Peyer's patch (tissue), 4 donors: ENCODE measurements around the gene KCNJ6. TPM values are rescaled to one million over a fixed set of nuclear protein-coding genes. Genes with fewer than 3 reads are reported as not detected.

ENCODE experiments used
- DNase-seq, 3 donors: peaks; one replicate each; pipeline ENCODE4 v3.0.0-alpha.2; 2017 to 2019
- H3K27ac ChIP-seq, 4 donors: fragments of 200-600 bp; sonication (generic); one replicate each; pipeline ENCODE4 v1.5.1; 2016 to 2019
- H3K27me3 ChIP-seq, 2 donors: fragments of 200-600 bp; sonication (generic); one replicate each; pipeline ENCODE4 v1.5.1; 2019
- H3K36me3 ChIP-seq, 3 donors: fragments of 200-600 bp; sonication (generic); one replicate each; pipeline ENCODE4 v1.5.1; 2016 to 2019
- H3K4me1 ChIP-seq, 4 donors: fragments of 200-600 bp; sonication (generic); one replicate each; pipeline ENCODE4 v1.5.1; 2016 to 2019
- H3K4me3 ChIP-seq, 4 donors: fragments of 200-600 bp; sonication (generic); 1 replicate in 3 of 4; 2 replicates in 1 of 4; pipeline ENCODE4 v1.5.1; 2016 to 2019; ENCODE audit warnings: mild to moderate bottlenecking in 1 of 4
- H3K9me3 ChIP-seq, 4 donors: fragments of 200-600 bp; sonication (generic); one replicate each; pipeline ENCODE4 v1.5.1; 2016 to 2019; ENCODE audit warnings: mild to moderate bottlenecking in 1 of 4
- POLR2A ChIP-seq, 2 donors: fragments of 450-650 bp; IDR thresholded peaks; one replicate each; pipeline ENCODE4 v1.5.1; 2017; ENCODE audit warnings: antibody characterized with exemption in 2 of 2, mild to moderate bottlenecking in 2 of 2, moderate library complexity in 2 of 2
- total RNA-seq, 4 donors: library from RNA; depleted of rRNA; stranded (reverse); fragments of >200 nt; gene quantifications; one replicate each; pipeline ENCODE4 v1.1.0, GENCODE V29; 2016
- TF ChIP-seq, protein P1 (sequence below), 6 experiments: fragments of 450-650 bp in 4 of 6; fragments of 200-600 bp in 2 of 6; sonication (generic) in 1 of 6; IDR thresholded peaks; one replicate each; pipeline ENCODE4 v1.5.1; 2017 to 2019; ENCODE audit warnings: antibody characterized with exemption in 6 of 6, mild to moderate bottlenecking in 3 of 6, moderate library complexity in 1 of 6

The KCNJ6 gene
- total RNA-seq, 4 donors from 2014 or later = 0.13 to 0.83 (median 0.28) TPM

DNA sequence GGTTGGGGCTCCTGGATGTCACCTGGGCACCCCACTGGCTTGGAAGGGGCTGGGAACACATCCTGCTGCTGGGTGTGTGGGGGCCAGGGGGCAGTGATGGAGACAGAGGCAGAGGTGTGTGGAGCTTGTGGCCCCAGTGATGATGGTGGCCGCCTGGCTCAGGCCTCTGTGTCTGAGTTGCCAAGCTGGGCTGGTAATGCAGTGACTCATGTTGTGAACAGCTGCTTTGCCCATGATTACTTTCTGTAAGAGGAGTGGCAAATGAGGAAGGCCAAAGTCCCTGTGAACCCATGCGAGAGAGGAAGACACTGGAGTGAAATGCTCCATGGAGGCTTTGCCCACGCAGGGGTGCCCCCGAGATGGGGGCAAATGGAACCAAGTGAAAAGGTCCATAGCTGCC, 86.8 kb downstream of the KCNJ6 start:
- no peaks in the 10 kb centered on the region for H3K9me3 ChIP-seq
- H3K27ac ChIP-seq = peak overlapping the region in 2 of 4 donors; percentile 56 to 68
- TF ChIP-seq, protein P1, sequence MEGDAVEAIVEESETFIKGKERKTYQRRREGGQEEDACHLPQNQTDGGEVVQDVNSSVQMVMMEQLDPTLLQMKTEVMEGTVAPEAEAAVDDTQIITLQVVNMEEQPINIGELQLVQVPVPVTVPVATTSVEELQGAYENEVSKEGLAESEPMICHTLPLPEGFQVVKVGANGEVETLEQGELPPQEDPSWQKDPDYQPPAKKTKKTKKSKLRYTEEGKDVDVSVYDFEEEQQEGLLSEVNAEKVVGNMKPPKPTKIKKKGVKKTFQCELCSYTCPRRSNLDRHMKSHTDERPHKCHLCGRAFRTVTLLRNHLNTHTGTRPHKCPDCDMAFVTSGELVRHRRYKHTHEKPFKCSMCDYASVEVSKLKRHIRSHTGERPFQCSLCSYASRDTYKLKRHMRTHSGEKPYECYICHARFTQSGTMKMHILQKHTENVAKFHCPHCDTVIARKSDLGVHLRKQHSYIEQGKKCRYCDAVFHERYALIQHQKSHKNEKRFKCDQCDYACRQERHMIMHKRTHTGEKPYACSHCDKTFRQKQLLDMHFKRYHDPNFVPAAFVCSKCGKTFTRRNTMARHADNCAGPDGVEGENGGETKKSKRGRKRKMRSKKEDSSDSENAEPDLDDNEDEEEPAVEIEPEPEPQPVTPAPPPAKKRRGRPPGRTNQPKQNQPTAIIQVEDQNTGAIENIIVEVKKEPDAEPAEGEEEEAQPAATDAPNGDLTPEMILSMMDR (IDR thresholded peaks at IDR 0.05) = no peak
- no peaks in the 10 kb centered on the region for H3K36me3 ChIP-seq
- no peak overlapping the region for H3K4me3 ChIP-seq
- H3K4me1 ChIP-seq = peaks cover 0 to 21% (median 2%) of the 10 kb centered on the region in 4 donors
- no peaks in the 10 kb centered on the region for H3K27me3 ChIP-seq
- DNase-seq = peak in 2 of 3 donors; percentile 74 to 84

DNA sequence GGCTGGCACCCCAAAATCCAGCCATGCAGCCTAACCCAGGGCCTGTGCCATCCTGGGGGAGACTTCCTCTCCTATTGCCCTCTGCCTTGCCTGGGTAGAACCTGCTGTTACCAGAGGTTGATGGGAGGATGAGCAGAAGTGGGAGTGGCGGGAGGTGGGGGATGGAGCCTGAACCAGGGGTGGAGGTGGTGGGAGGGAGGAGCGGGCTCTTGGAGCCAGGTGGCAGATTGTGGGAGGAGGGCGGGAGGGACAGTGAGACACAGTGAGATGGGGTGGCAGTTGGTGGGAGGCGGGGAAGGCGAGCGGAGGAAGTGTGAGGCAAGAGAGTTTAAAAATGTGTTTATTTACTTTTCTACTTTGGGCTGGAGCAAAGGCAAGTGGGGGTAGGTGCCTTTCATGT, 87.3 kb downstream of the KCNJ6 start:
- peak overlapping the region in 2 of 4 donors; percentile 56 to 68 for H3K27ac ChIP-seq

DNA sequence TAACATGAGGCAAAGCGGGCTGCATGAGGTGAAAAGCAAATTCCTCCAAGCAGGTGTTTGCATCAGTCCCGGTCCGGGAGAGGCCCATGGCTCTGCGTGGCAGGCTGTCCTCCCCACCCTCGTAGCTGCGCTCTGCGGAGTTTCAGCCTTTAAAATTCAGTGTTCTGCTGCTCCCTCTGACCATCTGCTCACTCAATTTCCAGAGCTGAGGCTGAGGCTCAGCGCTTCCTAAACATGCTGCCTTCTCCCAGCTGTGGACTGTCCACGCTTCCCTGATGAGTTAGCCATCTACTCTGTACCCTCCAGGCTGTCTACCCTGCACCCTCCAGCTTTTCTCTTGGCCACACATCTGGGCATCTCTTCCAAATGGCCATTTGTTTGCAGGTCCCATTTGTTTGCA, 87.7 kb downstream of the KCNJ6 start:
- Histone ChIP-seq H3K9me3 (no peaks in the 10 kb centered on the region), H3K27me3 (no peaks in the 10 kb centered on the region), H3K4me3 (no peak overlapping the region), H3K36me3 (no peaks in the 10 kb centered on the region), H3K4me1 (peaks cover 0 to 21% (median 2%) of the 10 kb centered on the region in 4 donors), H3K27ac (peak overlapping the region in 1 of 4 donors; percentile 68)
- TF ChIP-seq, protein P1 (IDR thresholded peaks at IDR 0.05) = no peak
- TF ChIP-seq POLR2A (IDR thresholded peaks at IDR 0.05) = no peak
- no peak for DNase-seq

More for the DNA sequence above, 87.3 kb downstream of the KCNJ6 start:
- Histone ChIP-seq H3K36me3 (no peaks in the 10 kb centered on the region), H3K4me3 (no peak overlapping the region), H3K9me3 (no peaks in the 10 kb centered on the region), H3K4me1 (peaks cover 0 to 21% (median 2%) of the 10 kb centered on the region in 4 donors), H3K27me3 (no peaks in the 10 kb centered on the region)
- TF ChIP-seq, protein P1 (IDR thresholded peaks at IDR 0.05) = no peak
- no peak for TF ChIP-seq POLR2A (IDR thresholded peaks at IDR 0.05)
- DNase-seq = peak in 1 of 3 donors; percentile 60

DNA sequence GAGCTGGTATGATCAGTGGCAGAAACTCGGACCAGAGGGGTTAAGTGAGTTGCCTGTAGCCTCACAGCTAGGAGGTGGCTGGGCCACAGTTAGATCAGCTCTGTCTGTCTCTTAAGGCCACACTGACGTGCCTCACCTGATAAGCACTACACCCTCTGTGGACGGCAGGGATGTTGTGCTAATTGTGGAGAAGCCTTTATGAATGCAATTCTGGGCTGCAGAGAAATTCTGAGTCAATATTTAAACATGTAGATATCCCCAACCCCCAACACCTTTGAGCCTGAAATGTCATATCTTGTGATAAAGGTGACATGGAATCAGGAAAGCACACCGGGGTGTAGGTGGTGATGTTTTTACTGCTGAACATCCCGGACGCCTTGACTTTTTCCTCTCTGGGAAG, 88.3 kb downstream of the KCNJ6 start:
- DNase-seq = peak in 1 of 3 donors; percentile 63
- Histone ChIP-seq H3K36me3 (no peaks in the 10 kb centered on the region), H3K27ac (peak overlapping the region in 1 of 4 donors; percentile 68), H3K4me1 (peaks cover 0 to 21% (median 2%) of the 10 kb centered on the region in 4 donors), H3K9me3 (no peaks in the 10 kb centered on the region), H3K4me3 (no peak overlapping the region), H3K27me3 (no peaks in the 10 kb centered on the region)
- TF ChIP-seq, protein P1 (IDR thresholded peaks at IDR 0.05) = peak in 1 of 6 experiments; percentile 20
- no peak for TF ChIP-seq POLR2A (IDR thresholded peaks at IDR 0.05)

DNA sequence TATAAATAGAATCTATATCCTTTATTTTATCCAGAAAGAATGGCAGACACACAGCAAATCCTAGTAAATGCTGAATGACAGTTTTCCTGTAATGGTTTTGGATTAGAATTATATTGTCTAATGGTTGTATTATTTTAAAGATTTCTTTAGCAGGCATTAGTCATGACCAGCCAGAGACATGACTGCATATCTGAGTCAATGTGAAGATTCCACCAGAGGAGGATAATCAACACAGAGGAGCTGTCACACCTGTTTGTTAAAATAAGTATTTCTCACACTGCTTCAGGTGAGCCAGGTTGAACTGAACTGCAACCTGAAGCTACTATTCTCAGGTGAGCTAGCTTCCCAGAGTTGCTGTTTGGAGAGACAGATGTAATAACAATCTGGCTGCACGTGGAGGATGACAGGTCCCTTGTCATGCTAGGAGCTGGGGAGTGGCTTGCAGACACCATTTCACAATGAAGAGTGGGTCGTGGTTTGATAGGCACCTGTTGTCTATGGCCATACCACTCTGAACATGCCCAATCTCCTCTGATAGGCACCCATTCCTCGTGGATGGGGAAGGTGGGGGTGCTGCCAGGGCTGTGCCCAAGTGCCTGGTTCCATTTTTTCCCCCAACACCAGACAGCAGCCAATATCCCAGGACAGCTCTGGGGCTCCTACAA, 94.3 kb downstream of the KCNJ6 start:
- Histone ChIP-seq H3K27ac (no peak overlapping the region), H3K4me1 (no peaks in the 10 kb centered on the region), H3K27me3 (no peaks in the 10 kb centered on the region), H3K36me3 (no peaks in the 10 kb centered on the region), H3K4me3 (no peak overlapping the region), H3K9me3 (no peaks in the 10 kb centered on the region)
- no peak for DNase-seq
- TF ChIP-seq, protein P1 (IDR thresholded peaks at IDR 0.05) = no peak
- no peak for TF ChIP-seq POLR2A (IDR thresholded peaks at IDR 0.05)
